NCI-H1092 (cell line): ENCODE measurements around the gene WFIKKN1.

Experiments
- DNase-seq: peaks from one replicate; lab custom pipeline; 2025; lab: John Stamatoyannopoulos, UW

The WFIKKN1 gene

GRCh38 chr16:657487-657886 lies 26.7 kb downstream of the WFIKKN1 start:
- DNase-seq = no peak

DNA sequence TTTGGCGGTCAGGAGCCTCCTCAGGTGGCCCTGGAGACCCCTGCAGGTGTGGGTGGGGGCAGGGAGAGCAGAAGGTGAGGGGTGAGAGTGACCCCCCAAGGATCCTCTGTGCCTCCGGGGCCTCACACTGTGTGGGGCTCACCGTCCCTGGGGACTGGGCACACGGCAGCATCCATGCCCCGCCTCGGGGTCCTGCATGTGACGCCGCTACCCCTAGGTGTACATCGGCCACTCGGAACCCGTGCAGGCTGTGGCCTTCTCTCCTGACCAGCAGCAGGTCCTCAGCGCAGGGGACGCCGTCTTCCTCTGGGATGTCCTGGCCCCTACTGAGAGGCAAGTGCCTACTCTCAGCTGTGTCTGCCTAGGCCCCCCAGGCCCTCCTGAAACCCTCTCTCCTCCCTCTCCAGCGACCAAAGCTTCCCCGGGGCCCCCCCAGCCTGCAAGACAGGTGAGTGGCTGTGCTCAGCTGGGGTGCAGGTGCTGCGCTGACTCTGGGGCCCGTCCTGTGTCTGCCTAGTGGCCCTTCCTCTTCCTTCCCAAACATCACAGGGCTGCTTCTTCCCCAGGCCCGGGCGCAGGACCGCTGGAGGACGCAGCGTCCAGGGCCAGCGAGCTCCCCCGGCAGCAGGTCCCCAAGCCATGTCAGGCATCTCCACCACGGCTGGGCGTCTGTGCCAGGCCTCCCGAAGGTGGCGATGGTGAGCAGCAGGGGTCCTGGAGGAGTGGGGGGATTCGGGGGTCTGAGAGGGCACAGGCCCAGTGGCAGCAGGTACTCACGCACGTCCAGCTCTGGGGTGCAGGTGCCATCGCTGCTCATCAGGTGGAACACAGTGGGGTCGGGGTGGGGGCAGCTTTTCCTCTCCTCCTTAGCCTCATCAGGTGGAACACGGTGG lies 28.1 kb downstream of the WFIKKN1 start:
- no peak for DNase-seq

GRCh38 chr16:659618-660017 lies 28.8 kb downstream of the WFIKKN1 start:
- DNase-seq = no peak

DNA sequence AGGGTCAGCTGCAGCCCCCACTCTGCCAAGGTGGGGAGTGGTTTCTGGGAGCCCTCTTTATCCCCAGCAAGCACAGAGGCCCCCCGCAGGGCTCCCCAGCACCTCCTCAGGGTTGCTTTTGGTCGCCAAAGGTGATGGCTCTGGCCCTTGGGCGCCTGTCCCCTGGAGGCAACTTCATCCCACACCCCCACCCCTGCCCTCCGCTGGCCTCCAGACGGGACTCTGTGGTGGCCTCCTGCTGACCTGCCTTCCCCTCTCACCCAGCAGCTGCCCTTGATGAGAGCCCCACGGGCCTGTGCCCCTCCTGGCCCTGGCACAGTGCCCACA lies 29.3 kb downstream of the WFIKKN1 start:
- no peak for DNase-seq

GRCh38 chr16:660459-661183 lies 29.8 kb downstream of the WFIKKN1 start:
- peak; percentile 74 for DNase-seq

DNA sequence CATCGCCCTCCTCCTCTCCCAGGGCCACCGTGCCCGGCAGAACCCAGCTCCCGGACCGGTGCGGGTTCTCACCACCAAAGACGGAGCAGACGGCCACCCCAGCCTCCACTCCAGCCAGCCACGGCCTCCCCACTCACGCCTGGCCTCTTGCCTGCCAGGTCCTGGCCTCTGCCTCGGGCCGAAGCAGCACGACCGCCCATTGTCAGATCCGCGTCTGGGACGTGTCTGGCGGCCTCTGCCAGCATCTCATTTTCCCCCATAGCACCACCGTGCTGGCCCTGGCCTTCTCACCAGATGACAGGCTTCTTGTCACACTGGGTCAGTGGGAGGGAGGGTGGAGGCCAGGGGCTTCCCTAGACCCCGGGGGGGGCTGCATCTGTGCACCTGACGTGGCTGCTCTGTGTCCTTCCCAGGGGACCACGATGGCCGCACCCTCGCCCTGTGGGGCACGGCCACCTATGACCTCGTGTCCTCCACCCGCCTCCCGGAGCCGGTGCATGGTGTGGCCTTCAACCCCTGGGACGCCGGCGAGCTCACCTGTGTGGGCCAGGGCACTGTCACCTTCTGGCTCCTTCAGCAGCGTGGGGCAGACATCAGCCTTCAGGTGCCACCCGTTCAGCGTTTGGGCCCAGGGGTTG lies 30.5 kb downstream of the WFIKKN1 start:
- no peak for DNase-seq

DNA sequence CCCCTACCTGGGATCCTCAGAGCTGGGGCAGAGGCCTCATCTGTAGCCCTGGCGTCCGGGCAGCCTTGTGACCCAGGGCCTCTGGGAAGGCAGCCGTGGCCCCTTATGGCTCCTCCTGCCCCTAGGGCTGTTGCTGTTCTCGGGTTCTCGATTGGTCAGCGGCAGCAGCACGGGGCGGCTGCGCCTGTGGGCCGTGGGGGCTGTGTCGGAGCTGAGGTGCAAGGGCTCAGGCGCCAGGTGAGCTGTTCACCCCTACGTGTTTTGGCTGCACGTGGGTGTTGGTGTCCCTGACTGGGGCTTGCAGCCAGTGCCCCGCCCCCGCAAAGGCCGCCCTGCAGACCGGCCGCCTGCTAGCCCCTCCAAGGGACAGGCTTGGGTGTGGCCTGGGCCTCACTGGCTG lies 31.3 kb downstream of the WFIKKN1 start:
- DNase-seq = no peak

DNA sequence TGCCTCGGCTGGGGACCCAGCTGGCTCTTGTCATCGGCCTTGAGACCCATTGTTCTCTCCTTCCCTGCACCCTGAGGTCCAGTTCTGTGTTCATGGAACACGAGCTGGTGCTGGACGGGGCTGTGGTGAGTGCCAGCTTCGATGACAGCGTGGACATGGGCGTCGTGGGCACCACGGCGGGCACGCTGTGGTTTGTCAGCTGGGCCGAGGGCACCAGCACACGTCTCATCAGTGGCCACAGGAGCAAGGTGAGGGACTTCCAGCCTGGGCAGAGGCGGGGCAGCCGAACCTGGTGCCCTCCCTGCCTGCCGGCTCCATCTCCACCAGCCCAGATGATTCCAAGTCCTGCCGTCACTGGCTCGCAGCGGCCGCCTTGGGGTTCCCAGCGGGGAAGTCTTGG lies 31.8 kb downstream of the WFIKKN1 start:
- no peak for DNase-seq

DNA sequence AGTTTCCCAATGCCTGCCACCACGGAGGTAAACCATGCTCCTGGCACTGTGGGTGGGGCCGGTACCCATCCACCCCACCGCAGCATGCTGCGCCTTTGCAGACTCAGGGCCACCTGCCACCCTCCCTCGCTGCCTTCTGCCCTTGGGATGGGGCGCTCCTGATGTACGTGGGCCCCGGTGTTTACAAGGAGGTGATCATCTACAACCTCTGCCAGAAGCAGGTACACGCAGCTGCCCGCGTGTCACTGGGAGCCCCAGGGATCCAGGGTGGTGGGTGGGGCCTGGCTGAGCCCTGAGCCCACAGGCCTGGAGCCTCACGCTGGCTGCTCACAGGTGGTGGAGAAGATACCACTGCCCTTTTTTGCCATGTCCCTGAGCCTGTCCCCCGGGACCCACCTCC lies 35.8 kb downstream of the WFIKKN1 start:
- no peak for DNase-seq

- DNase-seq = no peak
Measured at GRCh38 chr16:667113-667779, 36.5 kb downstream of the WFIKKN1 start.

DNA sequence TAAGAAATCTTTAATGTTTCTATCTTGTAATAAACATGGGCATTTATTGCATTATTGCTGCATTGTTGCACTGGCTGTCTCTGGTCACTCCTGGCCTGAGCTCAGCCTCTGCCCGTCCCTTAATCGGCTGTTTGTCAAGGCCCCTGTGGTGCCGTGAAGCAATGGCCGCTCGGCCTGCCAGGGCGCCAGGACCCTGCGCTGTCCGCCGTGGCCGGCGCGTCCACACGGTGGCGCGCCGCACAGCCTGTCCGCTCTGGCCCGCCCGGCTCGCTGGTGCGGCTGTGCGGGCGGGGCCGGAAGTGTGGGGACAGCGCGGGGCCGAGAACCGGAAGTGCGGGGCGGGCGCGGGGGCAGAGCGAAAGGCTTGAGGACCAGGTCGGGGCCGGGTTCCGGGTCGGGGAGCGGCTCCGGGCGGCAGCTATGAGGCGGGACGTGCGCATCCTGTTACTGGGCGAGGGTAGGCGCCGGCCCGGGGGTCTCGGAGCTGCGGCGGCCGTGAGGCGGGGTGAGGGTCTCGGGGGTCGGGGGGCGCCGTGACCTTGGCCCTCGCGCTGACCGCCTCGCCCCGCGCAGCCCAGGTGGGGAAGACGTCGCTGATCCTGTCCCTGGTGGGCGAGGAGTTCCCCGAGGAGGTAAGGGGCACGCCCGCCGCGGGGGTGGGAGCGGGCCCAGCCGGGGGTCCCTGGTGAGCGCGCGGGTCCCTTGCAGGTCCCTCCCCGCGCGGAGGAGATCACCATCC lies 37.2 kb downstream of the WFIKKN1 start, which contains the start of gene RHOT2:
Gene RHOT2, plus strand, starts transcription at position 353 of the 739 bp plus-strand sequence. Its CDS starts 68 bp downstream, at position 421.
- peak; percentile 89 for DNase-seq

- DNase-seq = no peak
Measured at GRCh38 chr16:668519-669171, 37.9 kb downstream of the WFIKKN1 start.

DNA sequence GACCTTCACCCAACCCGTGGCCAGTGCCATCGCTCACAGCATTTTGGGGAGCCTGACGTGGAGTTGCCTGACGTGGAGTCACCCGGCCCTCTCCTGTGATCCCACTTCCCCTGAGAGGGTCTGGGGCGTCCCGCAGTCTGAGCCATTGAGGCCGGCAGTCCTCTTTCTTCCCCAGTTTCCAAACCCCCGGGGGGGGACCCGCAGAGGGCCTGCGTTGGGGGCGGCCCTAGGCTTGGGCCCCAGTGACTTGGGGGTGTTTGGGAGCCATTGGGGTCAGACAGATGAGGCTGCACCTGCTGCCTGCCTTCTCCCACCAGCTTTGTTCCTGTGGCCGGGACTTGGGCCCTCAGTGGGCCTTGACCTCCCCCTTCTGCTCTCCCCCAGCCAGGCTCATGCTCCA lies 38.9 kb downstream of the WFIKKN1 start:
- DNase-seq = no peak

DNA sequence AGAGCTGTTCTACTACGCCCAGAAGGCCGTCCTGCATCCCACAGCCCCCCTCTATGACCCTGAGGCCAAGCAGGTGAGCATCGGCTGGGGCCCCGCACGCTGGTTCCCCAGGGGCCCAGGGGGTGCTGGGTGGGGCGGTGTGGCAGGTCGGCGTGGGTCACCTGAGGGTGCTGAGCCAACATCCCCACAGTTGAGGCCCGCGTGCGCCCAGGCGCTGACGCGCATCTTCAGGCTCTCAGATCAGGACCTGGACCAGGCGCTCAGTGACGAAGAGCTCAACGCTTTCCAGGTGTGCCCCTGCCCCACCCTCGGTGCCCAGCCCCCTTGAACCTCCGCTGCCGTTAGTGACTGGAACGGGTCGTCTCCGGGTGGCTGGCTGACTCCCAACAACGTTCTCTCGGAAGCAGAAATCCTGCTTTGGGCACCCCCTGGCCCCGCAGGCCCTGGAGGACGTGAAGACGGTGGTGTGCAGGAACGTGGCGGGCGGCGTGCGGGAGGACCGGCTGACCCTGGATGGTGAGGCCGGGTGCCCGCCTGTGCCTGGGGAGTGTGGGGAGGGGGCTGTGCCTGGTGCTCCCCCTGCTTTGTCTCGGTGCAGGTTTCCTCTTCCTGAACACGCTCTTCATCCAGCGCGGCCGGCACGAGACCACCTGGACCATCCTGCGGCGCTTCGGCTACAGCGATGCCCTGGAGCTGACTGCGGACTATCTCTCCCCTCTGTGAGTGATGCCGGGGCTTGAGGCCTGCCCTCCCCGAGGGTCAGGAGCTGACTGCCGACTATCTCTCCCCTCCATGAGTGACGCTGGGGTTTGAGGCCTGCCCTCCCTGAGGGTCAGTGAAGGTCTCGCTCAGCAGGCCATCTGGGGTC lies 39.9 kb downstream of the WFIKKN1 start:
- no peak for DNase-seq

- no peak for DNase-seq
Measured at GRCh38 chr16:671353-672131, 40.8 kb downstream of the WFIKKN1 start.

DNA sequence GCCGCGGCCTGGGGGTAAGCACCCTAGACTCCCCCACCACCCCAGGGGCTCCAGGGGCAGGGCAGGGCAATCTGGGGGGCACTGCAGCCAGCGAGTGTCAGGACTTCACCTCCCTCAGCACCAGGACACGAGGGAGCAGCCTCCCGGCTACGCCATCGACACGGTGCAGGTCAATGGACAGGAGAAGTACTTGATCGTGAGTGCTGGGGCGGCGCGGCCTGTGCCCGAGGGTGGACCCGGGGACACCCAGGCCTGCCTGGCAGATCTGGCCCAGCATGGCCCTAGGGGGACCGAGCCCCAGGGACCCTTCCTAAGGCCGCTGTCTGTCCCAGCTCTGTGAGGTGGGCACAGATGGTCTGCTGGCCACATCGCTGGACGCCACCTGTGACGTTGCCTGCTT lies 41.6 kb downstream of the WFIKKN1 start:
- DNase-seq = no peak

GRCh38 chr16:672851-673250 lies 42.1 kb downstream of the WFIKKN1 start:
- no peak for DNase-seq

- no peak for DNase-seq
Measured at GRCh38 chr16:673399-673991, 42.7 kb downstream of the WFIKKN1 start.
